WERI-Rb-1 (cell line): ENCODE results near the gene TNP1.

Experiments
- DNase-seq: peaks from one replicate; pipeline ENCODE4 v3.0.0-alpha.2; 2020
- H3K27ac ChIP-seq: fragments of 250-450 bp; sonication (Bioruptor Pico); 2 replicates; pipeline ENCODE4 v1.5.1; 2020; ENCODE audit warnings: mild to moderate bottlenecking, moderate library complexity
- H3K27me3 ChIP-seq: fragments of 250-450 bp; sonication (Bioruptor Pico); 2 replicates; pipeline ENCODE4 v1.5.1; 2021; ENCODE audit warnings: mild to moderate bottlenecking, low read depth, moderate library complexity; ENCODE audit not compliant: insufficient read depth, severe bottlenecking
- H3K36me3 ChIP-seq: fragments of 250-450 bp; sonication (Bioruptor Pico); 2 replicates; pipeline ENCODE4 v1.5.1; 2020; ENCODE audit warnings: mild to moderate bottlenecking, moderate library complexity
- H3K4me3 ChIP-seq: 2 replicates; pipeline ENCODE4 v1.5.1; 2011; ENCODE audit warnings: low read depth, mild to moderate bottlenecking, control low read depth, low read length
- H3K9me3 ChIP-seq: fragments of 250-450 bp; sonication (Bioruptor Pico); 2 replicates; pipeline ENCODE4 v1.5.1; 2021; ENCODE audit warnings: mild to moderate bottlenecking, moderate library complexity; ENCODE audit not compliant: severe bottlenecking
- TF ChIP-seq, protein P1 (sequence below): IDR thresholded peaks from 2 replicates; pipeline ENCODE4 v1.5.1; 2011; ENCODE audit warnings: low read depth, mild to moderate bottlenecking, control low read depth, inconsistent platforms, low read length

Gene TNP1

DNA sequence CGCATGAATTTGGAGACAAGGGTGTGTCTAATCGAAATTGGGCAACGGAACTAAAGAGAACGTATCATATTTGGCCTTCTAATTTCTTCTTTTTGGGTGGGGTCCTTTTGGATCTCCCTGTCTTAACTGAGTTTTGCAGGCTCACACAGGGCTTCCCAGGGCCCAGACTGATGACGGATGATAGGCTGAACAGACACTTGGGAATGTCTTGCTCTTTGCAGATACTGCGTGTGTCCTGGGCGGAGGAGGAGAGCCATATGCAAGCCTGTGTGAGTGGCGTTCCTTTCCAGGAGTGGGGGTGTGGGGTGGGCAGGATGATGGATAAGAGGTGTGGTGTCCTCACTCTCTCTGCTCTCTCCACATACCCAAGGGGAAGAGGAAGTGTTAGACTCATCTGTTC lies 40.1 kb downstream of the TNP1 start:
- no peaks in the 10 kb centered on the region for H3K36me3 ChIP-seq
- no peak overlapping the region for H3K4me3 ChIP-seq
- H3K9me3 ChIP-seq: no peaks in the 10 kb centered on the region
- DNase-seq: no peak
- no peak overlapping the region for H3K27ac ChIP-seq
- TF ChIP-seq, protein P1, sequence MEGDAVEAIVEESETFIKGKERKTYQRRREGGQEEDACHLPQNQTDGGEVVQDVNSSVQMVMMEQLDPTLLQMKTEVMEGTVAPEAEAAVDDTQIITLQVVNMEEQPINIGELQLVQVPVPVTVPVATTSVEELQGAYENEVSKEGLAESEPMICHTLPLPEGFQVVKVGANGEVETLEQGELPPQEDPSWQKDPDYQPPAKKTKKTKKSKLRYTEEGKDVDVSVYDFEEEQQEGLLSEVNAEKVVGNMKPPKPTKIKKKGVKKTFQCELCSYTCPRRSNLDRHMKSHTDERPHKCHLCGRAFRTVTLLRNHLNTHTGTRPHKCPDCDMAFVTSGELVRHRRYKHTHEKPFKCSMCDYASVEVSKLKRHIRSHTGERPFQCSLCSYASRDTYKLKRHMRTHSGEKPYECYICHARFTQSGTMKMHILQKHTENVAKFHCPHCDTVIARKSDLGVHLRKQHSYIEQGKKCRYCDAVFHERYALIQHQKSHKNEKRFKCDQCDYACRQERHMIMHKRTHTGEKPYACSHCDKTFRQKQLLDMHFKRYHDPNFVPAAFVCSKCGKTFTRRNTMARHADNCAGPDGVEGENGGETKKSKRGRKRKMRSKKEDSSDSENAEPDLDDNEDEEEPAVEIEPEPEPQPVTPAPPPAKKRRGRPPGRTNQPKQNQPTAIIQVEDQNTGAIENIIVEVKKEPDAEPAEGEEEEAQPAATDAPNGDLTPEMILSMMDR: no peak
- H3K27me3 ChIP-seq: no peaks in the 10 kb centered on the region

DNA sequence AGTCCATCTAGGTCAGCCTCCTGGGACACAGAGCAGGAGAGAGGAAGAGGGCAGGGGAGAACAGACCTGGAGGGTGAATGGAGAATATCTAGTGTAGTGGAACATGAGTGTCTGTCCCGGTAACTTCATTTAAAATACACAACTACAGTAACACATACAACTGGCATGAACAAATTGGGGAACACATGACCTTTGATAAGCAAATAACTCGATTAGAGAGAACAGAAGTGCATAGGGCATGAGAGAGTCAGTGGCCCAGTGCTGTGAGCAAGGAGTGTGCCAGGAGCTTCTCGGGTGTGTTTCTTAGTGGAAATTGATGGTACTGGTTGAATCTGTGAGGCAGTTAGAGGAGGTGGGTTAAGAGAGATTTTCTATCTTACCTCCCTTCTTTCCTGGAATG lies 40.8 kb downstream of the TNP1 start:
- no peaks in the 10 kb centered on the region for H3K27me3 ChIP-seq
- no peak overlapping the region for H3K4me3 ChIP-seq
- DNase-seq: no peak
- no peak overlapping the region for H3K27ac ChIP-seq
- TF ChIP-seq, protein P1: no peak
- no peaks in the 10 kb centered on the region for H3K9me3 ChIP-seq
- H3K36me3 ChIP-seq: no peaks in the 10 kb centered on the region

DNA sequence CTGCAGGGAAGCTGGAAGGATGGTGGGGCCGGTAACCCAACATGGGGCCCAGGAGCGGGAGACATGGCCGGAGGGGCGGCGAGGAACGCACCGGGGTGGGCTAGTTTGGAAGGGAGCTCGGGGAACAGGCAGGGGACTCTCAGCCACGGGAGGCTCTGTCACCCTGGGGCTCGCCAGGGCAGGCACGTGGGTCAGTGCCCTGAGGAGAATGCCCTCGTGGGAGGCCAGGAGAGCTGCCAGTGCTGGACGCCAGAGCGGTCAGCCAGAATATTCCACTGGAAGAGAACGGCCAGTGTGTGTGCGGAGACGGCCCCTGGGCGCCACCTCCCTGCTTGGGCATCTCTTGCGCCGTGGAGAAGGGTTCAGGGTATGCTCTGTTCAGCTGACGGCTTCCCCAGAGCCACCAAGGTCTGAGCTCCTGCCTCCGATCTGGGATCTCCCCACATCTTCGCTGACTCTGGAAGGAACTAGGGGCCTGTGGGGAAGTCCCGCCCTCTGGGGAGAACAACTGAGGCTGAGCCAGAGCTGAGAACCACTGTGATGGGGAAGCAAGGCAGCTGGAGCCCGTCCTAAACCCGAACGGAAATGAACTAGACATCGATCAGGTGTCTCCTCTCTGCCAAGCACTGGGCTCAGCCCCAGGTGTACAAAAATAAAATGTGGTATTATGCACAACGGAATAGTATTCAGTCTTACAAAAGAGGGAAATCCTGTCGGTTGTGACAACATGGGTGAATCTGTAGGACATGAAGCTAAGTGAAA lies 49.3 kb downstream of the TNP1 start:
- Histone ChIP-seq H3K27ac (no peak overlapping the region), H3K9me3 (no peaks in the 10 kb centered on the region), H3K27me3 (no peaks in the 10 kb centered on the region), H3K4me3 (no peak overlapping the region), H3K36me3 (no peaks in the 10 kb centered on the region)
- TF ChIP-seq, protein P1: no peak
- no peak for DNase-seq
